HTR-8/SVneo (cell line): ENCODE results near the gene SUGCT.
"Not testable (repeated sequence)": the region's sequence is repeated elsewhere in the genome, so short reads cannot be mapped to it uniquely, and the experiment has no call there.

Experiments
- DNase-seq: peaks from one replicate; pipeline ENCODE4 v3.0.0; 2011; ENCODE audit warnings: low spot score, mixed read lengths; ENCODE audit not compliant: insufficient read length
- FAIRE-seq: peaks from 2 replicates; lab custom pipeline; 2011; peaks lifted over from hg19 to GRCh38; lab: Jason Lieb, UNC

Gene SUGCT

GRCh38 chr7:40137563-40137962 is 2.8 kb downstream of the SUGCT start:
- FAIRE-seq, result no peak
- no peak for DNase-seq

GRCh38 chr7:40138973-40139372 is 4.2 kb downstream of the SUGCT start:
- DNase-seq (no peak), FAIRE-seq (no peak)

- DNase-seq, FAIRE-seq: not testable (repeated sequence)
Measured at GRCh38 chr7:40139891-40140290, 5.1 kb downstream of the SUGCT start.

GRCh38 chr7:40141916-40142315 is 7.1 kb downstream of the SUGCT start:
- FAIRE-seq, DNase-seq: not testable (repeated sequence)

GRCh38 chr7:40145596-40146130 is 10.9 kb downstream of the SUGCT start:
- not testable (repeated sequence) for FAIRE-seq, DNase-seq

GRCh38 chr7:40147371-40148246 is 12.8 kb downstream of the SUGCT start:
- no peak for DNase-seq
- no peak for FAIRE-seq

- not testable (repeated sequence) for DNase-seq, FAIRE-seq
Measured at GRCh38 chr7:40148247-40148580, 13.4 kb downstream of the SUGCT start.

GRCh38 chr7:40148671-40149070 is 13.9 kb downstream of the SUGCT start:
- FAIRE-seq, result no peak
- DNase-seq, result no peak

GRCh38 chr7:40151504-40151903 is 16.7 kb downstream of the SUGCT start:
- no peak for FAIRE-seq
- DNase-seq, result no peak

- FAIRE-seq, result no peak
- no peak for DNase-seq
Measured at GRCh38 chr7:40156988-40157387, 22.2 kb downstream of the SUGCT start.

GRCh38 chr7:40162516-40162915 is 27.7 kb downstream of the SUGCT start:
- FAIRE-seq (peak; percentile 60), DNase-seq (no peak)

GRCh38 chr7:40165216-40165615 is 30.4 kb downstream of the SUGCT start:
- DNase-seq (no peak), FAIRE-seq (no peak)

- DNase-seq (no peak), FAIRE-seq (no peak)
Measured at GRCh38 chr7:40167291-40167690, 32.5 kb downstream of the SUGCT start.

GRCh38 chr7:40168266-40168665 is 33.5 kb downstream of the SUGCT start:
- DNase-seq, result not testable (repeated sequence)

GRCh38 chr7:40173121-40173520 is 38.3 kb downstream of the SUGCT start:
- not testable (repeated sequence) for FAIRE-seq, DNase-seq

More at GRCh38 chr7:40168266-40168665, 33.5 kb downstream of the SUGCT start:
- FAIRE-seq, result not testable (repeated sequence)

GRCh38 chr7:40175256-40175655 is 40.5 kb downstream of the SUGCT start:
- not testable (repeated sequence) for DNase-seq, FAIRE-seq

- FAIRE-seq (no peak), DNase-seq (no peak)
Measured at GRCh38 chr7:40175725-40176510, 41.1 kb downstream of the SUGCT start.

GRCh38 chr7:40177071-40177470 is 42.3 kb downstream of the SUGCT start:
- DNase-seq (no peak), FAIRE-seq (no peak)

- DNase-seq (no peak), FAIRE-seq (no peak)
Measured at GRCh38 chr7:40182452-40182851, 47.6 kb downstream of the SUGCT start.

GRCh38 chr7:40186586-40186985 is 51.8 kb downstream of the SUGCT start:
- DNase-seq, result no peak
- FAIRE-seq, result no peak

GRCh38 chr7:40192036-40192435 is 57.2 kb downstream of the SUGCT start:
- FAIRE-seq (no peak), DNase-seq (no peak)
